ENCODE data around the gene MEX3B.

Gene MEX3B

DNA sequence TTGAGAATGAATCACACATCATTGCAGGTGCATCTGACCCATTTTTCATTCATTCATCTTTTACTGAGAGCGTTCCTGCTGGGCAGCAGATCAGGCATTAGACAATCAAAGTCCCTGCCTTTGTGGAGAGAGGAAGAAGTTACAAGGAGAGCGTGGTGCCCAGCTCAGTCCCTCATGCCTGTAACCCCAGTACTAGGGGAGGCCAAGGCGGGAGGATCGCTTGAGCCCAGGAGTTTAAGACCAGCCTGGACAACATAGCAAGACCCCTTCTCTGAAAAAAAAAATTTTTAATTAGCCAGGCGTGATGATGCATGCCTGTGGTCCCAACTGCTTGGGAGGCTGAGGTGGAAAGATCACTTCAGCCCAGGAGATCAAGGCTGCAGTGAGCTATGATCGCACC, 35.0 kb upstream of the MEX3B start:
- no peaks in the 10 kb centered on the region for H3K9me2 ChIP-seq (replicated peaks; ENCODE audit: insufficient read depth, low read length)
- H3K79me2 ChIP-seq (ENCODE audit: low read length), result no peaks in the 10 kb centered on the region
- H3K36me3 ChIP-seq (replicated peaks; ENCODE audit: insufficient read depth, low read length), result no peaks in the 10 kb centered on the region
- H3K27ac ChIP-seq (ENCODE audit: low read length), result no peak overlapping the region
- no peak overlapping the region for H3K4me3 ChIP-seq (ENCODE audit: low read length)
- H3K9me3 ChIP-seq (replicated peaks; ENCODE audit: insufficient read depth, low read length), result no peaks in the 10 kb centered on the region
- H3K4me2 ChIP-seq (ENCODE audit: low read depth, low read length), result no peak overlapping the region
- no peak overlapping the region for H3K9ac ChIP-seq (ENCODE audit: low read length)
- no peaks in the 10 kb centered on the region for H3F3A ChIP-seq (ENCODE audit: insufficient read depth, low read length)
- H3K27me3 ChIP-seq (replicated peaks; ENCODE audit: insufficient read depth, low read length), result no peaks in the 10 kb centered on the region
- DNase-seq, result no peak
- no peaks in the 10 kb centered on the region for H4K20me1 ChIP-seq (ENCODE audit: insufficient read depth, low read length)
- no peak overlapping the region for H2AFZ ChIP-seq (ENCODE audit: low read length)
- no peak for TF ChIP-seq EZH2 (optimal IDR thresholded peaks at IDR 0.05; ENCODE audit: low read depth, low read length)
- H3K4me1 ChIP-seq (ENCODE audit: low read length), result no peaks in the 10 kb centered on the region

DNA sequence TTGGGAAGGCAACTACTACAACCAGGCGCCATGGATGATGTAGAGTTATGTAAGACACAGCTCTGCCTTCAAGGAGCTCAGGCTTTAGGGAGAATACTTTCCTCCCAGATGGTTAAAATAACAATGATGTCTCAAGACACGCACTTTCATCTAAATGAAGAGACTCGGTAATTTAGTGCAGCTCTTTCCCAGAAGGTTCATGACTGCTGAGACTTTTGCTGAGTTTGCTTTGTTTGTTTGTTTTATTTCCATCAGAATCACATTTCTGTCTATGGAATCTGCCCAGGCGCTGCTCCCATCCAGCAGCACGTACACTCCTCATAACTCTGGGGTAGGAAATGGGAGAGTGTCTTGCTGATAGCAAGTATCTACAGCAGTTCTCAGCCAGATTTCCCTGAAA, 33.9 kb upstream of the MEX3B start:
- Histone ChIP-seq H3K27me3 (replicated peaks; ENCODE audit: insufficient read depth, low read length) (no peaks in the 10 kb centered on the region), H3K36me3 (replicated peaks; ENCODE audit: insufficient read depth, low read length) (no peaks in the 10 kb centered on the region), H3K79me2 (ENCODE audit: low read length) (no peaks in the 10 kb centered on the region), H3K9me3 (replicated peaks; ENCODE audit: insufficient read depth, low read length) (no peaks in the 10 kb centered on the region), H3F3A (ENCODE audit: insufficient read depth, low read length) (no peaks in the 10 kb centered on the region), H4K20me1 (ENCODE audit: insufficient read depth, low read length) (no peaks in the 10 kb centered on the region), H2AFZ (ENCODE audit: low read length) (no peak overlapping the region), H3K4me2 (ENCODE audit: low read depth, low read length) (no peak overlapping the region), H3K9me2 (replicated peaks; ENCODE audit: insufficient read depth, low read length) (no peaks in the 10 kb centered on the region), H3K4me1 (ENCODE audit: low read length) (no peaks in the 10 kb centered on the region), H3K4me3 (ENCODE audit: low read length) (no peak overlapping the region), H3K9ac (ENCODE audit: low read length) (no peak overlapping the region), H3K27ac (ENCODE audit: low read length) (no peak overlapping the region)
- no peak for DNase-seq
- TF ChIP-seq EZH2 (optimal IDR thresholded peaks at IDR 0.05; ENCODE audit: low read depth, low read length), result no peak
- TF ChIP-seq, protein P1, sequence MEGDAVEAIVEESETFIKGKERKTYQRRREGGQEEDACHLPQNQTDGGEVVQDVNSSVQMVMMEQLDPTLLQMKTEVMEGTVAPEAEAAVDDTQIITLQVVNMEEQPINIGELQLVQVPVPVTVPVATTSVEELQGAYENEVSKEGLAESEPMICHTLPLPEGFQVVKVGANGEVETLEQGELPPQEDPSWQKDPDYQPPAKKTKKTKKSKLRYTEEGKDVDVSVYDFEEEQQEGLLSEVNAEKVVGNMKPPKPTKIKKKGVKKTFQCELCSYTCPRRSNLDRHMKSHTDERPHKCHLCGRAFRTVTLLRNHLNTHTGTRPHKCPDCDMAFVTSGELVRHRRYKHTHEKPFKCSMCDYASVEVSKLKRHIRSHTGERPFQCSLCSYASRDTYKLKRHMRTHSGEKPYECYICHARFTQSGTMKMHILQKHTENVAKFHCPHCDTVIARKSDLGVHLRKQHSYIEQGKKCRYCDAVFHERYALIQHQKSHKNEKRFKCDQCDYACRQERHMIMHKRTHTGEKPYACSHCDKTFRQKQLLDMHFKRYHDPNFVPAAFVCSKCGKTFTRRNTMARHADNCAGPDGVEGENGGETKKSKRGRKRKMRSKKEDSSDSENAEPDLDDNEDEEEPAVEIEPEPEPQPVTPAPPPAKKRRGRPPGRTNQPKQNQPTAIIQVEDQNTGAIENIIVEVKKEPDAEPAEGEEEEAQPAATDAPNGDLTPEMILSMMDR (IDR thresholded peaks at IDR 0.05; ENCODE audit: low read length), result no peak

DNA sequence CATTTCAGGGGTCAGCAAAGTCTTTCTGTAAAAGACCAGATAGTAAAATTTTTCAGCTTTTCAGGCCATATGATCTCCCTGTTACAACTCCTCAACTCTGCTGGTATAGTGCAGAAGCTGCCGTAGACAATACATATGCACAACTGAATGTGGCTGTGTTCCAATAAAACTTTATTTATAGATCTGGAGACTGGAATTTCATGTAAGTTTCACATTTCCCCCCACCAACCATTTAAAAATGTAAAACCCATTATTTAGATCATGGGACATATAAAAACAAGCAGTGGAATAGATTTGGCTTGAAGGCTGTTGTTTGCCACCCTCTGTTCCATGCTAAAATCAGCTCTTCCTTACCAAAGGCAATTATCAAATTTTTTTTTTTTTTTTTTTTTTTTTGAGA, 28.8 kb upstream of the MEX3B start:
- Histone ChIP-seq H3K9ac (ENCODE audit: low read length) (no peak overlapping the region), H3K4me1 (ENCODE audit: low read length) (no peaks in the 10 kb centered on the region), H3K27ac (ENCODE audit: low read length) (no peak overlapping the region), H3K9me2 (replicated peaks; ENCODE audit: insufficient read depth, low read length) (no peaks in the 10 kb centered on the region), H3K4me2 (ENCODE audit: low read depth, low read length) (no peak overlapping the region), H3K36me3 (replicated peaks; ENCODE audit: insufficient read depth, low read length) (no peaks in the 10 kb centered on the region), H3F3A (ENCODE audit: insufficient read depth, low read length) (no peaks in the 10 kb centered on the region), H3K4me3 (ENCODE audit: low read length) (no peak overlapping the region), H3K27me3 (replicated peaks; ENCODE audit: insufficient read depth, low read length) (no peaks in the 10 kb centered on the region), H3K9me3 (replicated peaks; ENCODE audit: insufficient read depth, low read length) (no peaks in the 10 kb centered on the region), H4K20me1 (ENCODE audit: insufficient read depth, low read length) (no peaks in the 10 kb centered on the region), H3K79me2 (ENCODE audit: low read length) (no peaks in the 10 kb centered on the region), H2AFZ (ENCODE audit: low read length) (no peak overlapping the region)
- DNase-seq, result no peak
- TF ChIP-seq EZH2 (optimal IDR thresholded peaks at IDR 0.05; ENCODE audit: low read depth, low read length) (no peak), EZH2phosphoT487 (IDR thresholded peaks at IDR 0.05; ENCODE audit: low read length) (no peak)
- TF ChIP-seq, protein P1 (IDR thresholded peaks at IDR 0.05; ENCODE audit: low read length), result no peak

DNA sequence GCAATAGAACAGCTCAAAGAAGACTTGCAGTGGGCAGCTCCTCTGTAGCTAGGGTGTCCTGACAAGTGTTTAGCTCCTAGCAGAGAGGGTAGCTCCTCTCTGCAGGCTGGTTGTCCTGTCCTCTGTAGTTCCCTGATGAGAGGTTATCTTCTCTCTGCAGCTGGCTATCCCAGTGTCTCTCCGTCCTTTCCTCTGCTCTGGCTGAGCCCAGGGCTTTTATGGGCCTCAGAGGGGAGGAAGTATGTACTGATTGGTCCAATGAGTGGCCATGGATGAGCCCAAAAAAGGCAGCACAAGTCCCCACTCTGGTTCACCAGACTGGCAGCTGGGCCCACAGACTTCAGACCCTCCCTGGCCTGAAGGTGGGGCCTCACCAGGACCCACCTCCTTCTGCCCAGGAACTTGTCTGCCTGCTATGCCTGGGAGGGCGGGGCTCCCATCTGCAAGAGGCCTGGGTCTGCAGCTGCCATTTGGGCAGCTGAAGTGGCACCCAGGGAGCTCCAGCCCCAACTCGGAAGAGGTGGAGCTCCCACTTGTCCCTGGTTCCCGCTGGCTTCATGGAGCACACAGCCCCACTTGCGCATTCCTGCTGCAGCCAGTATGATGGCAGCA, 27.2 kb upstream of the MEX3B start:
- no peak overlapping the region for H3K4me2 ChIP-seq (ENCODE audit: low read depth, low read length)
- H3K4me3 ChIP-seq (ENCODE audit: low read length), result no peak overlapping the region
- H3K9me3 ChIP-seq (replicated peaks; ENCODE audit: insufficient read depth, low read length), result no peaks in the 10 kb centered on the region
- no peak for DNase-seq
- no peak overlapping the region for H2AFZ ChIP-seq (ENCODE audit: low read length)
- no peaks in the 10 kb centered on the region for H3K9me2 ChIP-seq (replicated peaks; ENCODE audit: insufficient read depth, low read length)
- H3F3A ChIP-seq (ENCODE audit: insufficient read depth, low read length), result no peaks in the 10 kb centered on the region
- TF ChIP-seq EZH2phosphoT487 (IDR thresholded peaks at IDR 0.05; ENCODE audit: low read length) (no peak), EZH2 (optimal IDR thresholded peaks at IDR 0.05; ENCODE audit: low read depth, low read length) (no peak)
- TF ChIP-seq, protein P1 (IDR thresholded peaks at IDR 0.05; ENCODE audit: low read length), result no peak
- H4K20me1 ChIP-seq (ENCODE audit: insufficient read depth, low read length), result no peaks in the 10 kb centered on the region
- no peak overlapping the region for H3K9ac ChIP-seq (ENCODE audit: low read length)
- no peak overlapping the region for H3K27ac ChIP-seq (ENCODE audit: low read length)
- H3K4me1 ChIP-seq (ENCODE audit: low read length), result no peaks in the 10 kb centered on the region
- H3K36me3 ChIP-seq (replicated peaks; ENCODE audit: insufficient read depth, low read length), result no peaks in the 10 kb centered on the region
- no peaks in the 10 kb centered on the region for H3K79me2 ChIP-seq (ENCODE audit: low read length)
- no peaks in the 10 kb centered on the region for H3K27me3 ChIP-seq (replicated peaks; ENCODE audit: insufficient read depth, low read length)
